Measurements from ENCODE around the gene KLHL11. TPM values are rescaled to one million over a fixed set of nuclear protein-coding genes. Genes with fewer than 3 reads are reported as not detected.

Gene KLHL11
- polyA plus RNA-seq, 1 donor (not counting 4 experiments of a cell fraction or from before 2014, with no cell fraction given): 5.2 TPM

DNA sequence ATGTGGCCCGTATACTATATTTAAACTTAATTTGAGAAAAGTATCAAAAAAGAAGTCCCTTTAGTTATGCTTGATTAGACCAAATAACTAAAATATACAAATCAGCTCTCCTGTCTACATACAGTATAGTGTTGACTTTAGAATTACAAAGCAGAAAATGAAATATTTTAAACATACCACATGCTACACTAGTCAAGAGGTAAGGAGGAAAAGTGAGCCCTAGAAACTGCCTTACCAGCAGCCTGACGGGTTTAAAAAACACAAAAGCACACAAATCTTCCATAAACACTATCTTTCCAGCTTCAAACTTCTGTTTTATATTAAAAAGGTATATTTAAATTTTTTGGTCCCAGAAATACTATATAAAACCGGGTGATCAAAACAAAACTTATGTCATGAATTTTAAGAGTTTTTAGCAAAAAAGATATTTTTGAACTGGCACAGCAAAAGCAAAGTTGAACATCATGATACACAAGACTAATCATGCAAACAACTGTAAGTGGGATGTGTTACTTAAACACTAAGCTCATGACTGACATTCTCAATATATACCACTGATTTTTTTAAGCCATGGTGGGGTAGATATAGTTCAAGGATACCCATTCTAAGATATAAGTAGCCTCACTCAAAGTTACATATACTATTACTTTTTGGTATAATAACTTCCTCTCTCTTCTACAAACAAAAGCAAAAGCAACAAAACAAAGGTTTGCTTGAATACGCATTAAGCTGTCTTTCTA is 15.8 kb downstream of the KLHL11 start:
- Histone ChIP-seq H3K4me3 (ENCODE audit: control insufficient read depth in 2 of 3, extremely low read depth in 1 of 3, insufficient read depth in 2 of 3, low read depth in 1 of 3, low read length in 3 of 3) (no peak overlapping the region), H3K27ac (ENCODE audit: control insufficient read depth, insufficient read depth, low read length) (no peak overlapping the region), H2AFZ (ENCODE audit: control insufficient read depth, low read length) (no peak overlapping the region), H3K4me2 (ENCODE audit: control insufficient read depth, extremely low read depth, insufficient read depth, low read depth, low read length) (no peak overlapping the region), H3K9me1 (ENCODE audit: control insufficient read depth, extremely low read depth, insufficient read depth, low read length) (no peaks in the 10 kb centered on the region), H3K79me2 (ENCODE audit: control insufficient read depth, insufficient read depth, low read length) (peaks cover 14% of the 10 kb centered on the region), H3K9me3 (ENCODE audit: control insufficient read depth, low read depth, low read length) (no peaks in the 10 kb centered on the region), H4K20me1 (ENCODE audit: control insufficient read depth, extremely low read depth, insufficient read depth, low read length) (no peaks in the 10 kb centered on the region), H3K4me1 (ENCODE audit: control insufficient read depth, extremely low read depth, insufficient read depth, low read length) (peaks cover 3% of the 10 kb centered on the region), H3K36me3 (ENCODE audit: control insufficient read depth in 2 of 2, extremely low read depth in 1 of 2, insufficient read depth in 2 of 2, low read length in 2 of 2) (peaks cover 3 to 9% of the 10 kb centered on the region in 2 experiments), H3K27me3 (ENCODE audit: control insufficient read depth, extremely low read depth, insufficient read depth, low read length) (no peaks in the 10 kb centered on the region), H3K9ac (ENCODE audit: control insufficient read depth, extremely low read depth, insufficient read depth, low read length) (no peak overlapping the region)
- no peak for DNase-seq (ENCODE audit: low read depth, low spot score)
- no peak for FAIRE-seq
- TF ChIP-seq, protein P1, sequence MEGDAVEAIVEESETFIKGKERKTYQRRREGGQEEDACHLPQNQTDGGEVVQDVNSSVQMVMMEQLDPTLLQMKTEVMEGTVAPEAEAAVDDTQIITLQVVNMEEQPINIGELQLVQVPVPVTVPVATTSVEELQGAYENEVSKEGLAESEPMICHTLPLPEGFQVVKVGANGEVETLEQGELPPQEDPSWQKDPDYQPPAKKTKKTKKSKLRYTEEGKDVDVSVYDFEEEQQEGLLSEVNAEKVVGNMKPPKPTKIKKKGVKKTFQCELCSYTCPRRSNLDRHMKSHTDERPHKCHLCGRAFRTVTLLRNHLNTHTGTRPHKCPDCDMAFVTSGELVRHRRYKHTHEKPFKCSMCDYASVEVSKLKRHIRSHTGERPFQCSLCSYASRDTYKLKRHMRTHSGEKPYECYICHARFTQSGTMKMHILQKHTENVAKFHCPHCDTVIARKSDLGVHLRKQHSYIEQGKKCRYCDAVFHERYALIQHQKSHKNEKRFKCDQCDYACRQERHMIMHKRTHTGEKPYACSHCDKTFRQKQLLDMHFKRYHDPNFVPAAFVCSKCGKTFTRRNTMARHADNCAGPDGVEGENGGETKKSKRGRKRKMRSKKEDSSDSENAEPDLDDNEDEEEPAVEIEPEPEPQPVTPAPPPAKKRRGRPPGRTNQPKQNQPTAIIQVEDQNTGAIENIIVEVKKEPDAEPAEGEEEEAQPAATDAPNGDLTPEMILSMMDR (optimal IDR thresholded peaks at IDR 0.05 in 1 of 3, IDR thresholded peaks at IDR 0.05 in 1 of 3, conservative IDR thresholded peaks at IDR 0.05 in 1 of 3; ENCODE audit: extremely low read depth in 1 of 3, insufficient read depth in 2 of 3, low read length in 3 of 3): no peak
- TF ChIP-seq EZH2 (IDR thresholded peaks at IDR 0.05; ENCODE audit: low read length): no peak
- dilution Hi-C loops (cut with MboI; ENCODE audit: extremely low pct_ligation_motif_present, low sequenced_read_pairs): no loop called here

DNA sequence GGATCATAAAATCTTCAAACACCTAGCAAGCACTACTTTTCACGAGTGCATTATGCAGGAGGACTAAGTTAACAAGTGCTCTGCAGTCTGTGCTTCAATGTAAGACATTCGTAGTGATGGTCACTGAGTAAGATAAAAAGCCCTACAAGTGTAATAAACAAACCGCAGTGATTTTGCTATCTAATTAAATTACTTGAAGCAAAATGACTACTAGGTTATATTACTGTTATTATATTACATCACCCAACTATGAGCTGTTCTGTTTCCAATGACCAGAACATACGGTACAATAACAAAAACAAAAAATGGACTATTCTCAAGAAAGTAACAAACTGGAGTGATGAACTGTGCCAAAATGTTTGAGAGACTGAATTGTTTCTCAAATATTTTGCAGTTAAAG is 16.4 kb downstream of the KLHL11 start:
- Histone ChIP-seq H3K4me2 (ENCODE audit: control insufficient read depth, extremely low read depth, insufficient read depth, low read depth, low read length) (no peak overlapping the region), H3K79me2 (ENCODE audit: control insufficient read depth, insufficient read depth, low read length) (peaks cover 14% of the 10 kb centered on the region), H4K20me1 (ENCODE audit: control insufficient read depth, extremely low read depth, insufficient read depth, low read length) (no peaks in the 10 kb centered on the region), H3K27me3 (ENCODE audit: control insufficient read depth, extremely low read depth, insufficient read depth, low read length) (no peaks in the 10 kb centered on the region), H3K36me3 (ENCODE audit: control insufficient read depth in 2 of 2, extremely low read depth in 1 of 2, insufficient read depth in 2 of 2, low read length in 2 of 2) (peaks cover 3% of the 10 kb centered on the region in 2 experiments), H3K9me1 (ENCODE audit: control insufficient read depth, extremely low read depth, insufficient read depth, low read length) (no peaks in the 10 kb centered on the region), H2AFZ (ENCODE audit: control insufficient read depth, low read length) (no peak overlapping the region), H3K27ac (ENCODE audit: control insufficient read depth, insufficient read depth, low read length) (no peak overlapping the region), H3K9ac (ENCODE audit: control insufficient read depth, extremely low read depth, insufficient read depth, low read length) (no peak overlapping the region), H3K4me1 (ENCODE audit: control insufficient read depth, extremely low read depth, insufficient read depth, low read length) (peaks cover 3% of the 10 kb centered on the region), H3K9me3 (ENCODE audit: control insufficient read depth, low read depth, low read length) (no peaks in the 10 kb centered on the region), H3K4me3 (ENCODE audit: control insufficient read depth in 2 of 3, extremely low read depth in 1 of 3, insufficient read depth in 2 of 3, low read depth in 1 of 3, low read length in 3 of 3) (no peak overlapping the region)
- FAIRE-seq (no peak), DNase-seq (ENCODE audit: low read depth, low spot score) (no peak)
- dilution Hi-C loops (cut with MboI; ENCODE audit: extremely low pct_ligation_motif_present, low sequenced_read_pairs): no loop called here
- TF ChIP-seq, protein P1 (optimal IDR thresholded peaks at IDR 0.05 in 1 of 3, IDR thresholded peaks at IDR 0.05 in 1 of 3, conservative IDR thresholded peaks at IDR 0.05 in 1 of 3; ENCODE audit: extremely low read depth in 1 of 3, insufficient read depth in 2 of 3, low read length in 3 of 3): no peak
- TF ChIP-seq EZH2 (IDR thresholded peaks at IDR 0.05; ENCODE audit: low read length): no peak

Measured in keratinocyte (primary cell).